ENCODE measurements around the gene NUDT22. TPM values are rescaled to one million over a fixed set of nuclear protein-coding genes. Genes with fewer than 3 reads are reported as not detected.

Gene NUDT22
- 73.9 TPM for total RNA-seq
- long read RNA-seq, transcript NUDT22-204 (5 exons, 986 nt): minor isoform, 13 of 195 reads
- long read RNA-seq, transcript NUDT22-201 (6 exons, 1,094 nt): major isoform, 44 of 195 reads
- long read RNA-seq, partial matches to known transcripts: 115 of 195 reads
- long read RNA-seq, other reads (novel, unspliced or antisense): 23 of 195 reads

- intact Hi-C loops (cut with micrococcal nuclease): no loop called here
- ATAC-seq: peak; percentile 81
- peak; percentile 95 for DNase-seq
Observed at GRCh38 chr11:64225608-64226506, at the start of gene NUDT22, which contains the start of gene TRPT1. NUDT22 (plus strand) TSS chr11:64226274; CDS start chr11:64226653, 379 bp downstream. TRPT1 (minus strand) TSS chr11:64226186; CDS start chr11:64225860, 326 bp downstream.

- intact Hi-C loops (cut with micrococcal nuclease): no loop called here
- no peak for DNase-seq
- no peak for ATAC-seq
Observed at GRCh38 chr11:64176751-64177150, 49.3 kb upstream of the NUDT22 start.

GRCh38 chr11:64178203-64178602, 47.9 kb upstream of the NUDT22 start:
- DNase-seq: no peak
- ATAC-seq: no peak
- intact Hi-C loops (cut with micrococcal nuclease): no loop called here

- intact Hi-C loops (cut with micrococcal nuclease): no loop called here
- DNase-seq (no peak), ATAC-seq (no peak)
Observed at GRCh38 chr11:64178951-64179639, 47.0 kb upstream of the NUDT22 start.

GRCh38 chr11:64180891-64181290, 45.2 kb upstream of the NUDT22 start:
- DNase-seq: no peak
- ATAC-seq: no peak
- intact Hi-C loops (cut with micrococcal nuclease): no loop called here

GRCh38 chr11:64181506-64182411, 44.3 kb upstream of the NUDT22 start:
- peak; percentile 94 for DNase-seq
- intact Hi-C loops (cut with micrococcal nuclease): no loop called here
- peak; percentile 71 for ATAC-seq

GRCh38 chr11:64183890-64184289, 42.2 kb upstream of the NUDT22 start:
- no peak for ATAC-seq
- no peak for DNase-seq
- intact Hi-C loops (cut with micrococcal nuclease): no loop called here

- peak; percentile 92 for DNase-seq
- intact Hi-C loops (cut with micrococcal nuclease): no loop called here
- ATAC-seq: peak; percentile 57
Observed at GRCh38 chr11:64185175-64185692, 40.8 kb upstream of the NUDT22 start.

GRCh38 chr11:64185693-64186491, 40.2 kb upstream of the NUDT22 start, which contains the start of gene STIP1:
STIP1 (plus strand) TSS chr11:64186171; CDS start chr11:64186262, 91 bp downstream.
- ATAC-seq (peak; percentile 88), DNase-seq (peak; percentile 98)
- intact Hi-C loops (cut with micrococcal nuclease): no loop called here

- DNase-seq: no peak
- intact Hi-C loops (cut with micrococcal nuclease): no loop called here
- ATAC-seq: no peak
Observed at GRCh38 chr11:64186492-64187165, 39.4 kb upstream of the NUDT22 start.

- intact Hi-C loops (cut with micrococcal nuclease): no loop called here
- DNase-seq (no peak), ATAC-seq (no peak)
Observed at GRCh38 chr11:64192434-64192833, 33.6 kb upstream of the NUDT22 start.

- ATAC-seq: no peak
- DNase-seq: no peak
- intact Hi-C loops (cut with micrococcal nuclease): no loop called here
Observed at GRCh38 chr11:64196626-64197025, 29.4 kb upstream of the NUDT22 start.

- ATAC-seq (no peak), DNase-seq (no peak)
- intact Hi-C loops (cut with micrococcal nuclease): no loop called here
Observed at GRCh38 chr11:64198511-64198910, 27.6 kb upstream of the NUDT22 start.

- ATAC-seq (no peak), DNase-seq (no peak)
- intact Hi-C loops (cut with micrococcal nuclease): no loop called here
Observed at GRCh38 chr11:64201543-64201942, 24.5 kb upstream of the NUDT22 start.

GRCh38 chr11:64202992-64203391, 23.1 kb upstream of the NUDT22 start:
- no peak for ATAC-seq
- intact Hi-C loops (cut with micrococcal nuclease): no loop called here
- no peak for DNase-seq

GRCh38 chr11:64203421-64204079, 22.5 kb upstream of the NUDT22 start:
- ATAC-seq (no peak), DNase-seq (no peak)
- intact Hi-C loops (cut with micrococcal nuclease): no loop called here

GRCh38 chr11:64204080-64204440, 22.0 kb upstream of the NUDT22 start:
- intact Hi-C loops (cut with micrococcal nuclease): no loop called here
- no peak for ATAC-seq
- no peak for DNase-seq

All from left ventricle myocardium superior (tissue), 1 donor.